OCI-LY7 (cell line): Measurements from ENCODE around the gene SLC44A4. TPM values are rescaled to one million over a fixed set of nuclear protein-coding genes. Genes with fewer than 3 reads are reported as not detected.

ENCODE experiments used
- BruUV-seq: library from RNA; stranded (reverse); fragments of 400-500 nt; replicated peaks from 2 replicates; lab custom pipeline; 2021; lab: Mats Ljungman, UMichigan
- CTCF ChIA-PET: fragments of 300-600 bp; sonication (Branson Sonifier 250); formaldehyde crosslinking; loops from one replicate; lab custom pipeline; 2022; ENCODE audit warnings: antibody characterized with exemption; ENCODE audit not compliant: unreplicated experiment; lab: Charles Lee
- POLR2A ChIA-PET: fragments of 300-600 bp; sonication (Branson Sonifier 250); formaldehyde crosslinking; loops from one replicate; lab custom pipeline; 2022; ENCODE audit warnings: antibody characterized with exemption; lab: Charles Lee
- DNase-seq: peaks from one replicate; pipeline ENCODE4 v3.0.0-alpha.2; 2015; ENCODE audit warnings: low spot score
- H2AFZ ChIP-seq: fragments of 200-600 bp; sonication (generic), shearing (Covaris generic); 2 replicates; pipeline ENCODE4 v1.6.1; 2014; ENCODE audit warnings: mild to moderate bottlenecking, antibody characterized with exemption, low read length, moderate library complexity
- H3K27ac ChIP-seq: fragments of 200-600 bp; sonication (generic); 2 replicates; pipeline ENCODE4 v1.5.1; 2014; ENCODE audit warnings: mixed run types, low read depth, mild to moderate bottlenecking, moderate library complexity, low read length, inconsistent platforms; ENCODE audit not compliant: poor library complexity, severe bottlenecking
- H3K36me3 ChIP-seq: fragments of 200-600 bp; sonication (generic); 2 replicates; pipeline ENCODE4 v1.6.1; 2014; ENCODE audit warnings: mild to moderate bottlenecking, antibody characterized with exemption, low read length, moderate library complexity, mixed read lengths; ENCODE audit not compliant: insufficient read depth
- H3K4me1 ChIP-seq: fragments of 200-600 bp; sonication (generic); 2 replicates; pipeline ENCODE4 v1.5.1; 2014; ENCODE audit warnings: mild to moderate bottlenecking, low read length; ENCODE audit not compliant: insufficient read depth, poor library complexity, severe bottlenecking
- H3K4me2 ChIP-seq: fragments of 200-600 bp; sonication (generic); 2 replicates; pipeline ENCODE4 v1.6.1; 2014; ENCODE audit warnings: mild to moderate bottlenecking, low read length
- H3K4me3 ChIP-seq: fragments of 200-600 bp; sonication (generic); 2 replicates; pipeline ENCODE4 v1.5.1; 2014; ENCODE audit warnings: mild to moderate bottlenecking, low read depth, low read length; ENCODE audit not compliant: poor library complexity, severe bottlenecking
- H3K79me2 ChIP-seq: fragments of 200-600 bp; sonication (generic); 2 replicates; pipeline ENCODE4 v1.6.1; 2016; ENCODE audit warnings: low read depth, mild to moderate bottlenecking, low read length, moderate library complexity, mixed read lengths; ENCODE audit not compliant: insufficient read depth
- H3K9me2 ChIP-seq: fragments of 200-600 bp; sonication (generic); 2 replicates; pipeline ENCODE4 v1.6.1; 2016; ENCODE audit warnings: mild to moderate bottlenecking, low read length, mixed read lengths; ENCODE audit not compliant: insufficient read depth
- H3K9me3 ChIP-seq: fragments of 200-600 bp; sonication (generic); 2 replicates; pipeline ENCODE4 v1.6.1; 2014; ENCODE audit warnings: mild to moderate bottlenecking, mixed run types, low read length, mixed read lengths
- H4K20me1 ChIP-seq: fragments of 200-600 bp; sonication (generic); 2 replicates; pipeline ENCODE4 v1.6.1; 2014; ENCODE audit warnings: mild to moderate bottlenecking, antibody characterized with exemption, low read length, moderate library complexity, mixed read lengths; ENCODE audit not compliant: insufficient read depth
- EZH2phosphoT487 ChIP-seq: fragments of 200-600 bp; sonication (generic); IDR thresholded peaks from 2 replicates; pipeline ENCODE4 v1.6.1; 2018; ENCODE audit warnings: low read depth, borderline replicate concordance, mild to moderate bottlenecking, mixed run types, antibody characterized with exemption, low read length, moderate library complexity, mixed read lengths
- intact Hi-C: fragments of 100-400 bp; cut with micrococcal nuclease; formaldehyde crosslinking; loops from one replicate; pipeline ENCODE4 v1.10.0; 2022; ENCODE audit not compliant: unreplicated experiment
- total RNA-seq, 2 experiments: library from RNA; depleted of rRNA in 1 of 2; stranded (reverse); fragments of >200 nt in 1 of 2; shearing (Covaris generic) in 1 of 2; gene quantifications; 2 replicates each; pipeline ENCODE4 v1.2.3, GENCODE V29; 2014 to 2022
- TF ChIP-seq, protein P1 (sequence below): fragments of 200-600 bp; sonication (generic); conservative IDR thresholded peaks from 2 replicates; pipeline ENCODE4 v1.5.1; 2014; ENCODE audit warnings: mild to moderate bottlenecking, antibody characterized with exemption, low read length, moderate library complexity, mixed read lengths

Gene SLC44A4
- total RNA-seq, 2 experiments from 2014 or later = not detected

- Histone ChIP-seq H3K27ac (peak overlapping the region; percentile 11), H3K4me3 (peak overlapping the region; percentile 75), H4K20me1 (no peaks in the 10 kb centered on the region), H3K36me3 (peaks cover 4% of the 10 kb centered on the region; the same call in 1 of the 2 replicates), H3K9me3 (no peaks in the 10 kb centered on the region), H3K79me2 (peaks cover 12% of the 10 kb centered on the region; the same call in 1 of the 2 replicates), H3K9me2 (no peaks in the 10 kb centered on the region), H2AFZ (no peak overlapping the region), H3K4me1 (peaks cover 39% of the 10 kb centered on the region), H3K4me2 (peak overlapping the region; percentile 69)
- TF ChIP-seq, protein P1, sequence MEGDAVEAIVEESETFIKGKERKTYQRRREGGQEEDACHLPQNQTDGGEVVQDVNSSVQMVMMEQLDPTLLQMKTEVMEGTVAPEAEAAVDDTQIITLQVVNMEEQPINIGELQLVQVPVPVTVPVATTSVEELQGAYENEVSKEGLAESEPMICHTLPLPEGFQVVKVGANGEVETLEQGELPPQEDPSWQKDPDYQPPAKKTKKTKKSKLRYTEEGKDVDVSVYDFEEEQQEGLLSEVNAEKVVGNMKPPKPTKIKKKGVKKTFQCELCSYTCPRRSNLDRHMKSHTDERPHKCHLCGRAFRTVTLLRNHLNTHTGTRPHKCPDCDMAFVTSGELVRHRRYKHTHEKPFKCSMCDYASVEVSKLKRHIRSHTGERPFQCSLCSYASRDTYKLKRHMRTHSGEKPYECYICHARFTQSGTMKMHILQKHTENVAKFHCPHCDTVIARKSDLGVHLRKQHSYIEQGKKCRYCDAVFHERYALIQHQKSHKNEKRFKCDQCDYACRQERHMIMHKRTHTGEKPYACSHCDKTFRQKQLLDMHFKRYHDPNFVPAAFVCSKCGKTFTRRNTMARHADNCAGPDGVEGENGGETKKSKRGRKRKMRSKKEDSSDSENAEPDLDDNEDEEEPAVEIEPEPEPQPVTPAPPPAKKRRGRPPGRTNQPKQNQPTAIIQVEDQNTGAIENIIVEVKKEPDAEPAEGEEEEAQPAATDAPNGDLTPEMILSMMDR = no peak
- TF ChIP-seq EZH2phosphoT487 = no peak
- CTCF ChIA-PET = no interaction called here
- no peak for DNase-seq
- BruUV-seq = TSS peak; percentile 60
- POLR2A ChIA-PET = no interaction called here
- intact Hi-C loops = no loop called here
These were observed 22.2 kb upstream of the SLC44A4 start for GRCh38 chr6:31900917-31901414.

- Histone ChIP-seq H3K4me3 (no peak overlapping the region), H3K4me1 (peaks cover 40% of the 10 kb centered on the region), H3K27ac (no peak overlapping the region), H4K20me1 (no peaks in the 10 kb centered on the region), H3K79me2 (peaks cover 12% of the 10 kb centered on the region; the same call in 1 of the 2 replicates), H3K9me2 (no peaks in the 10 kb centered on the region), H3K36me3 (peaks cover 12% of the 10 kb centered on the region), H3K9me3 (no peaks in the 10 kb centered on the region), H2AFZ (no peak overlapping the region), H3K4me2 (peak overlapping the region; percentile 88)
- no peak for TF ChIP-seq EZH2phosphoT487
- TF ChIP-seq, protein P1 = no peak
- POLR2A ChIA-PET = no interaction called here
- CTCF ChIA-PET = no interaction called here
- intact Hi-C loops = loop anchor here (10.0 kb wide), 1 partner anchor 215 kb away; the partner anchor contains the start of gene LY6G5C
- BruUV-seq = no TSS peak
- no peak for DNase-seq
These were observed 21.3 kb upstream of the SLC44A4 start for GRCh38 chr6:31899882-31900722.
